ENCODE results near the gene C1R. TPM values are rescaled to one million over a fixed set of nuclear protein-coding genes. Genes with fewer than 3 reads are reported as not detected.

The C1R gene
- total and polyA plus RNA-seq, 4 donors, result 268 to 525 (median 434) TPM

GRCh38 chr12:7035463-7035862 is 56.8 kb downstream of the C1R start:
- H3K4me1 ChIP-seq (ENCODE audit: control insufficient read depth in 5 of 5, insufficient read depth in 5 of 5, low read length in 5 of 5), result no peaks in the 10 kb centered on the region
- H3K36me3 ChIP-seq (ENCODE audit: control insufficient read depth in 4 of 4, insufficient read depth in 4 of 4, low read length in 4 of 4), result no peaks in the 10 kb centered on the region
- H3K4me3 ChIP-seq, result no peak overlapping the region
- no peak overlapping the region for H3K9ac ChIP-seq (ENCODE audit: insufficient read depth in 1 of 2, low read length in 2 of 2)
- no peaks in the 10 kb centered on the region for H3K9me3 ChIP-seq (ENCODE audit: control insufficient read depth in 4 of 4, insufficient read depth in 3 of 4, low read length in 3 of 4)
- no peaks in the 10 kb centered on the region for H3K27me3 ChIP-seq (ENCODE audit: control insufficient read depth in 3 of 3, insufficient read depth in 3 of 3, low read length in 2 of 3)
- DNase-seq, result no peak
- 65 to 71% methylated on average over 2 of the region's 2 CpGs for WGBS, 2 donors
- no peak for ATAC-seq (ENCODE audit: insufficient read depth, low FRiP score)
- TF ChIP-seq CTCF (IDR thresholded peaks at IDR 0.05; ENCODE audit: control extremely low read depth, extremely low read depth), result no peak
- no peak overlapping the region for H3K27ac ChIP-seq (ENCODE audit: low read depth in 1 of 2, low read length in 1 of 2)

GRCh38 chr12:7034464-7034863 is 57.8 kb downstream of the C1R start:
- DNase-seq (no peak), ATAC-seq (ENCODE audit: insufficient read depth, low FRiP score) (no peak)
- Histone ChIP-seq H3K4me3 (no peak overlapping the region), H3K27ac (ENCODE audit: low read depth in 1 of 2, low read length in 1 of 2) (no peak overlapping the region), H3K9ac (ENCODE audit: insufficient read depth in 1 of 2, low read length in 2 of 2) (no peak overlapping the region), H3K9me3 (ENCODE audit: control insufficient read depth in 4 of 4, insufficient read depth in 3 of 4, low read length in 3 of 4) (no peaks in the 10 kb centered on the region), H3K4me1 (ENCODE audit: control insufficient read depth in 5 of 5, insufficient read depth in 5 of 5, low read length in 5 of 5) (no peaks in the 10 kb centered on the region), H3K27me3 (ENCODE audit: control insufficient read depth in 3 of 3, insufficient read depth in 3 of 3, low read length in 2 of 3) (no peaks in the 10 kb centered on the region), H3K36me3 (ENCODE audit: control insufficient read depth in 4 of 4, insufficient read depth in 4 of 4, low read length in 4 of 4) (no peaks in the 10 kb centered on the region)
- 85 to 92% methylated on average over 1 of the region's 1 CpG for WGBS, 2 donors
- TF ChIP-seq CTCF (IDR thresholded peaks at IDR 0.05; ENCODE audit: control extremely low read depth, extremely low read depth), result no peak

GRCh38 chr12:7032990-7033389 is 59.3 kb downstream of the C1R start:
- no peak for ATAC-seq (ENCODE audit: insufficient read depth, low FRiP score)

More at GRCh38 chr12:7032990-7033389, 59.3 kb downstream of the C1R start:
- Histone ChIP-seq H3K36me3 (ENCODE audit: control insufficient read depth in 4 of 4, insufficient read depth in 4 of 4, low read length in 4 of 4) (no peaks in the 10 kb centered on the region), H3K4me3 (no peak overlapping the region), H3K27me3 (ENCODE audit: control insufficient read depth in 3 of 3, insufficient read depth in 3 of 3, low read length in 2 of 3) (no peaks in the 10 kb centered on the region), H3K27ac (ENCODE audit: low read depth in 1 of 2, low read length in 1 of 2) (no peak overlapping the region), H3K9ac (ENCODE audit: insufficient read depth in 1 of 2, low read length in 2 of 2) (no peak overlapping the region), H3K9me3 (ENCODE audit: control insufficient read depth in 4 of 4, insufficient read depth in 3 of 4, low read length in 3 of 4) (no peaks in the 10 kb centered on the region), H3K4me1 (ENCODE audit: control insufficient read depth in 5 of 5, insufficient read depth in 5 of 5, low read length in 5 of 5) (no peaks in the 10 kb centered on the region)
- DNase-seq, result no peak
- WGBS, 2 donors, result 89 to 90% methylated on average over 2 of the region's 2 CpGs
- TF ChIP-seq CTCF (IDR thresholded peaks at IDR 0.05; ENCODE audit: control extremely low read depth, extremely low read depth), result no peak

Data from lung (tissue), 12 donors.